HepG2 (cell line): ENCODE data around the gene CNTFR. TPM values are rescaled to one million over a fixed set of nuclear protein-coding genes. Genes with fewer than 3 reads are reported as not detected.
A peak's percentile ranks its signal among the peaks of the same experiment; 100 is the strongest.

Experiments used
- AKNA ChIP-seq: sonication (generic); formaldehyde crosslinking; IDR thresholded peaks from 2 replicates; pipeline ENCODE4 v1.4.0; 2020; ENCODE audit warnings: missing genetic modification reagents, borderline replicate concordance
- ATRX ChIP-seq: sonication (generic); formaldehyde crosslinking; IDR thresholded peaks from 2 replicates; pipeline ENCODE4 v1.4.0; 2020; ENCODE audit warnings: missing genetic modification reagents, borderline replicate concordance
- BATF2 ChIP-seq: sonication (generic); formaldehyde crosslinking; IDR thresholded peaks from 2 replicates; pipeline ENCODE4 v1.8.0; 2022; ENCODE audit warnings: mild to moderate bottlenecking, missing genetic modification reagents, moderate library complexity
- CC2D1A ChIP-seq: sonication (generic); formaldehyde crosslinking; IDR thresholded peaks from 2 replicates; pipeline ENCODE4 v1.8.1; 2023; ENCODE audit warnings: mild to moderate bottlenecking, missing genetic modification reagents
- HDAC1 ChIP-seq: sonication (generic); formaldehyde crosslinking; IDR thresholded peaks from 2 replicates; pipeline ENCODE4 v1.5.1; 2020; ENCODE audit warnings: mild to moderate bottlenecking, missing genetic modification reagents
- NFRKB ChIP-seq: fragments of 450-650 bp; IDR thresholded peaks from 2 replicates; pipeline ENCODE4 v1.6.1; 2017
- PPARG ChIP-seq: conservative IDR thresholded peaks from 2 replicates; pipeline ENCODE4 v1.6.1; 2016; ENCODE audit warnings: missing biosample characterization, missing genetic modification reagents
- RNF2 ChIP-seq: fragments of 450-650 bp; conservative IDR thresholded peaks from 2 replicates; pipeline ENCODE4 v1.6.1; 2016; ENCODE audit warnings: low read depth
- SIX1 ChIP-seq: sonication (generic); formaldehyde crosslinking; IDR thresholded peaks from 2 replicates; pipeline ENCODE4 v1.4.0; 2020; ENCODE audit warnings: missing genetic modification reagents, borderline replicate concordance
- THAP8 ChIP-seq: sonication (generic); formaldehyde crosslinking; IDR thresholded peaks from 2 replicates; pipeline ENCODE4 v1.5.1; 2020; ENCODE audit warnings: missing genetic modification reagents, mild to moderate bottlenecking, borderline replicate concordance
- YEATS4 ChIP-seq: sonication (generic); formaldehyde crosslinking; IDR thresholded peaks from 2 replicates; pipeline ENCODE4 v1.4.0; 2020; ENCODE audit warnings: missing genetic modification reagents, borderline replicate concordance
- ZBTB21 ChIP-seq: sonication (generic); formaldehyde crosslinking; IDR thresholded peaks from 2 replicates; pipeline ENCODE4 v1.4.0; 2020; ENCODE audit warnings: missing genetic modification reagents
- ZBTB37 ChIP-seq: sonication (generic); formaldehyde crosslinking; IDR thresholded peaks from 2 replicates; pipeline ENCODE4 v1.4.0; 2020; ENCODE audit warnings: mild to moderate bottlenecking, missing genetic modification reagents
- ZNF276 ChIP-seq: sonication (generic); formaldehyde crosslinking; IDR thresholded peaks from 2 replicates; pipeline ENCODE4 v1.4.0; 2020; ENCODE audit warnings: mild to moderate bottlenecking, low read depth, missing genetic modification reagents
- ZNF317 ChIP-seq: sonication (generic); formaldehyde crosslinking; IDR thresholded peaks from 2 replicates; pipeline ENCODE4 v1.5.0; 2020; ENCODE audit warnings: mild to moderate bottlenecking, missing genetic modification reagents
- ZNF572 ChIP-seq: sonication (generic); formaldehyde crosslinking; IDR thresholded peaks from 2 replicates; pipeline ENCODE4 v1.5.1; 2020; ENCODE audit warnings: mild to moderate bottlenecking, missing genetic modification reagents
- ZNF784 ChIP-seq: sonication (generic); formaldehyde crosslinking; IDR thresholded peaks from 2 replicates; pipeline ENCODE4 v1.5.1; 2020; ENCODE audit warnings: missing genetic modification reagents, mild to moderate bottlenecking, borderline replicate concordance
- polyA plus RNA-seq, 8 experiments: library from polyadenylated mRNA; depleted of rRNA in 3 of 8; stranded (reverse) in 7 of 8; unstranded in 1 of 8; fragments of >200 nt; fragmentation: Illumina TruSeq in 4 of 8; extraction: Trizol in 4 of 8; gene quantifications; 2 replicates each; pipeline versions ENCODE4 v1.2.1 to v1.2.3, GENCODE V29; 2011 to 2016; ENCODE audit warnings: low read depth in 4 of 8, missing spikeins in 1 of 8, mixed read lengths in 1 of 8; ENCODE audit not compliant: insufficient read depth in 1 of 8
- total RNA-seq, 5 experiments: library from RNA; depleted of rRNA; stranded (reverse); fragments of >200 nt; fragmentation: Illumina TruSeq; extraction: Trizol; gene quantifications; 2 replicates each; pipeline ENCODE4 v1.2.3, GENCODE V29; 2016; ENCODE audit warnings: low read depth in 1 of 5

The CNTFR gene
- total and polyA plus RNA-seq, 2 of the 13 experiments (the other 11 are each of a cell fraction or from before 2014, with no cell fraction given): not detected

- no peak for TF ChIP-seq THAP8 (CRISPR knock-in tag)
- peak; percentile 32; the same call in 1 of the 2 replicates for TF ChIP-seq PPARG
- peak; percentile 42; the same call in 1 of the 2 replicates for TF ChIP-seq HDAC1 (CRISPR knock-in tag)
- no peak for TF ChIP-seq ZNF317 (CRISPR knock-in tag)
- TF ChIP-seq AKNA (CRISPR knock-in tag): no peak
- no peak for TF ChIP-seq CC2D1A
- no peak for TF ChIP-seq RNF2
- no peak for TF ChIP-seq ZBTB37 (CRISPR knock-in tag)
- TF ChIP-seq ZNF276 (CRISPR knock-in tag): no peak
- no peak for TF ChIP-seq ATRX
- TF ChIP-seq NFRKB: no peak
- TF ChIP-seq ZNF784 (CRISPR knock-in tag): no peak
- no peak for TF ChIP-seq BATF2 (CRISPR knock-in tag)
- peak; percentile 81 for TF ChIP-seq YEATS4 (CRISPR knock-in tag)
- TF ChIP-seq ZNF572 (CRISPR knock-in tag): 0 out of 2 replicates have a peak, but pooled peaks have one; percentile 26
- TF ChIP-seq SIX1 (CRISPR knock-in tag): no peak
- TF ChIP-seq ZBTB21 (CRISPR knock-in tag): no peak
These were observed 22.6 kb upstream of the CNTFR start, which contains the start of gene RPP25L (continued) for GRCh38 chr9:34611811-34612787.
